Heart right ventricle (tissue), 16 donors: ENCODE measurements around the gene RASA4B. TPM values are rescaled to one million over a fixed set of nuclear protein-coding genes. Genes with fewer than 3 reads are reported as not detected.
"Not testable (repeated sequence)": the region's sequence is repeated elsewhere in the genome, so short reads cannot be mapped to it uniquely, and the experiment has no call there.

Experiments used
- ATAC-seq, 8 donors: fragments of 200-7000 bp; cut with Tn5 transposase; one replicate each; pipeline ENCODE4 v1.9.1; 2020; ENCODE audit warnings: mild to moderate bottlenecking in 8 of 8, moderate library complexity in 8 of 8, moderate number of reproducible peaks in 1 of 8
- DNase-seq, 2 donors: peaks; one replicate each; pipeline ENCODE4 v3.0.0-alpha.2; 2020
- H3K27ac ChIP-seq, 10 donors: fragments of 200-600 bp; sonication (generic) in 2 of 10; one replicate each; pipeline versions ENCODE4 v1.5.0 to v1.8.0; 2020 to 2022; ENCODE audit warnings: mild to moderate bottlenecking in 3 of 10
- H3K27me3 ChIP-seq, 7 donors: fragments of 200-600 bp; one replicate each; pipeline ENCODE4 v1.8.0; 2021 to 2022; ENCODE audit warnings: mild to moderate bottlenecking in 2 of 7
- H3K36me3 ChIP-seq, 9 donors: fragments of 200-600 bp; sonication (generic) in 1 of 9; one replicate each; pipeline versions ENCODE4 v1.5.0 to v1.8.0; 2020 to 2022; ENCODE audit warnings: mild to moderate bottlenecking in 2 of 9
- H3K4me1 ChIP-seq, 9 donors: fragments of 200-600 bp; sonication (generic) in 1 of 9; one replicate each; pipeline versions ENCODE4 v1.5.0 to v1.8.0; 2020 to 2022; ENCODE audit warnings: mild to moderate bottlenecking in 4 of 9
- H3K4me3 ChIP-seq, 10 donors: fragments of 200-600 bp; sonication (generic) in 2 of 10; one replicate each; pipeline versions ENCODE4 v1.5.0 to v1.8.0; 2020 to 2022; ENCODE audit warnings: mild to moderate bottlenecking in 7 of 10, moderate library complexity in 2 of 10
- H3K9me3 ChIP-seq, 11 donors: fragments of 200-600 bp in 10 of 11; sonication (generic) in 2 of 11; one replicate each; pipeline versions ENCODE4 v1.5.0 to v1.8.0; 2013 to 2022; ENCODE audit warnings: mild to moderate bottlenecking in 2 of 11, control low read depth in 1 of 11, moderate library complexity in 1 of 11
- WGBS, 2 donors: extraction: QIAGEN DNeasy Blood & Tissue Kit; methylation state at CpG; one replicate each; pipeline ENCODE4 v1.1.7; 2013; ENCODE audit warnings: inconsistent platforms in 1 of 2; 5-methylcytosine and 5-hydroxymethylcytosine counted together
- intact Hi-C, 10 donors: fragments of 100-400 bp; cut with DNase I; formaldehyde crosslinking; loops; one replicate each; pipeline versions ENCODE4 v1.11.1 to v1.14.2; 2022
- polyA plus RNA-seq, 2 donors: library from polyadenylated mRNA; stranded (reverse); fragments of 200-250 nt; gene quantifications; one replicate each; pipeline ENCODE4 v1.2.3, GENCODE V29; 2013
- total RNA-seq, 10 donors: library from RNA; stranded (reverse); fragmentation: NEBNext Ultra II Directional in 3 of 10; extraction: Animal tissue kit (Norgen Biotek cat#: 25700) in 3 of 10; gene quantifications; one replicate each; pipeline versions ENCODE4 v1.2.1 to v1.2.4, GENCODE V29; 2021 to 2023
- TF ChIP-seq, protein P1 (sequence below), 9 donors: fragments of 200-600 bp; sonication (generic) in 2 of 9; IDR thresholded peaks; one replicate each; pipeline versions ENCODE4 v1.5.0 to v1.8.0; 2021 to 2022; ENCODE audit warnings: antibody characterized with exemption in 9 of 9, mild to moderate bottlenecking in 5 of 9, moderate library complexity in 1 of 9
- donor health status: Arrhythmogenic right ventricular cardiomyopathy.
- donor health status: ischemic (EF 13 %, LVEDD 7.1; RV severe dilation, severe dysfunction).
- donor health status: healthy with polysubstance abuse.
- donor health status: DM: no; HTN: yes; CAD: no.
- donor health status: DM: no; HTN: no; CAD: no.
- donor health status: ischemic (EF 25% LVEDD 6.9; RV normal size, moderate dysfunction).
- donor health status: ischemic (EF 25% LVEDD 5.7; RV mildly dilated, moderate dysfunction).
- donor health status: healthy.
- donor health status: DM: yes; HTN: yes; CAD: no.
- donor health status: Ischemic cardiomyopathy.
- donor health status: ischemic (EF 35%, LVEDD 5.7; RV mildly dilated, moderate dysfunction).
- donor health status: nonischemic (EF 11% LVEDD 7.7; RV severe dilation, severe dysfunction).
- donor health status: DM: yes; HTN: yes; CAD: no.
- donor health status: PGD.
- donor health status: ischemic (EF 29% LVEDD 5.4; RV normal size, mild dysfunction).
- donor health status: nonischemic (EF 23%, LVEDD 6.1; RV moderate dilation, normal function).

Gene RASA4B
- total and polyA plus RNA-seq, 12 donors = 1.3 to 23.9 (median 4.2) TPM

DNA sequence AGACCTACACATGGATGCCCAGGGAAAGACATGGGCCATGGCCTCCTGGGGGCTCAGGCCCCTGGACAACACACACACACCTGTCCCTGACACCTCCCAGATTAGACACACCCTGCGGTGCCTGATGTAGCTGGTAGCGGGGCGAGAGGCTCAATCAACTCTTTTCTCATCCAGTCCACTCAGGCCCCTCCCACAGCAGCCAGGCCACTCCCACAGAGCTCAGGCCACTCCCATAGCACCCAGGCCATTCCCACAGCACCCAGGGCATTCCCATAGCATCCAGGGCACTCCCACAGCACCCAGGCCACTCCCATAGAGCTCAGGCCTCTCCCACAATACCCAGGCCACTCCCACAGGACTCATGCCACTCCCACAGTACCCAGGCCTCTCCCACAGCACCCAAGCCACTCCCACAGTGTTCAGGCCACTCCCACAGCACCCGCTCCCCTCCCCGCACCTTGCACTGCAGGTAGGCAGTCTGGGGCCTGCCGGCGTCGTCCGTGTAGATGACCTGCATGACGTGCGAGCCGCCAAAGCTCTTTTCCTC lies 27.0 kb downstream of the RASA4B start:
- ATAC-seq (peak in 7 of 8 donors; percentile 7 to 65 (median 33)), DNase-seq (peak; percentile 5 to 39)
- H3K27ac ChIP-seq, H3K4me1 ChIP-seq, H3K36me3 ChIP-seq, H3K4me3 ChIP-seq, intact Hi-C loops, H3K27me3 ChIP-seq, H3K9me3 ChIP-seq: not testable (repeated sequence)
- 81 to 95% methylated on average over 2 to 3 of the region's 12 CpGs for WGBS, 2 donors

DNA sequence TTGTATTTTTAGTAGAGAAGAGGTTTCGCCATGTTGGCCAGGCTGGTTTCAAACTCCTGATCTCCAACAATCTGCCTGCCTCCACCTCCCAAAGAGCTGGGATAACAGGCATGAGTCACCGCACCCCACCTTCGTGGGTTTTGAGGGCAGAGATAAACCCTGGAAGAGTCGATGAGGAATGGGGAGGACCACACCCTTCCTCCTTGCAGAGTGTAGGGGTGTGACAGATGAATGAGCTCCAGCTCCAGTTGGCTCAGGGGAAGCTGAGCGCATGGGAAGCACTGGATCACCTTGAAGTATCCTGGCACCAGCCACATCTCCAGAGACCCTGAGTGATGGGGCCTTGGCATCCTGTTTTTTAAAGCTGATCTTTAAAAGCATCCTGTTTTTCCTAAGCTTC lies 33.3 kb downstream of the RASA4B start:
- H3K4me3 ChIP-seq, H3K4me1 ChIP-seq, H3K27ac ChIP-seq, intact Hi-C loops, H3K36me3 ChIP-seq, H3K9me3 ChIP-seq, H3K27me3 ChIP-seq, ATAC-seq, DNase-seq: not testable (repeated sequence)
- no CpG with 5 or more reads among the region's 5 CpGs for WGBS, 2 donors

DNA sequence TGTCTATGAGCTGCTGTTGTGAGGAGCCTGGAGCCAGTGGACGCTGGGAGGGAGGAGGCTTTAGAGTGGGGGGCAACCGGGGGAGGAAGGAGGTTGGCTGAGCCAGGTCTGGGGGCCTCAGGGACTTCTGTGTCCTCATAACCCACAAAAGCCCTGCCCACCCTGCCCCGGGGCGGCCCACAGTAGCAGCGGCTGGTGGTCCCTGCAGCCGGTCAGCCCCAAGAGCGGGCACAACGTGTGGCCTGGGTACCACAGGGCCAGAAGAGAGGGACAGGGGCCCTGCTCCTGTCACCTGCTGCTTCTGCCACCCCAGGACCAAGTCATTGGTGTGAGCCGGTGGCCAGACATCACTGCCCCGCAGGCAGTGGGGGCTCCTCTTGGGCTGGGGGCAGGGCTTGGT lies 35.6 kb downstream of the RASA4B start:
- H3K4me3 ChIP-seq, H3K27ac ChIP-seq, H3K27me3 ChIP-seq, intact Hi-C loops, ATAC-seq, H3K36me3 ChIP-seq, H3K9me3 ChIP-seq, DNase-seq, H3K4me1 ChIP-seq: not testable (repeated sequence)
- no CpG with 5 or more reads among the region's 10 CpGs for WGBS, 2 donors

DNA sequence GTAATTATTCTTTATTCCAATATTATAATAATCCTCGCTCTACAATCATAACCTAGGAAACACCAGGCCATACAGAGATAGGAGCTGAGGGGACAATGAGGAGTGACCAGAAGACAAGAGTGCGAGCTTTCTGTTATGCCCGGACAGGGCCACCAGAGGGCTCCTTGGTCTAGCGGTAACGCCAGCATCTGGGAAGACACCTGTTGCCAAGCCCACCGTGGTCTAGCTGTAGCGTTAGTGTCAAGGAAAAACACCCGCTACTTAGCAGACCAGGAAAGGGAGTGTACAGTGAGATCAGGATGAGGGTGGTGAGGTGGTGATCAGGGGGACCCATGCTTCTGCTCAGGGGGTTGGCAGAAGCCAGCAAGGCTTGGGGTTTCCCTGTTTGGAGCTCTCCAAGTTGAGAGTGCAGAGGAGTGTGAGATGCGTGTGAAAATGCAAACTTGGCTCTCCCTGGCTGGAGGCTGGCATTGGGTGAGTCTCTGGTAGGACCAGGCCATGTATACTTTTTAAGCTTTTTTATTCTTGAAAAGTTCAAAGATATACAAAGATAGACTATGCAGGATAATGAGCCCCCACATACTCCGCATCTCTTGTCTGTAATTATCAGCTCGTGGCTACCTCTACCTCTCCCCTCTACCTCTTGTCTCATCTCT lies 37.5 kb downstream of the RASA4B start:
- DNase-seq (peak; percentile 19 to 23), ATAC-seq (peak in 2 of 8 donors; percentile 28 to 63)
- intact Hi-C loops, H3K27ac ChIP-seq, H3K36me3 ChIP-seq, H3K4me1 ChIP-seq, H3K9me3 ChIP-seq, H3K4me3 ChIP-seq, H3K27me3 ChIP-seq: not testable (repeated sequence)
- TF ChIP-seq, protein P1, sequence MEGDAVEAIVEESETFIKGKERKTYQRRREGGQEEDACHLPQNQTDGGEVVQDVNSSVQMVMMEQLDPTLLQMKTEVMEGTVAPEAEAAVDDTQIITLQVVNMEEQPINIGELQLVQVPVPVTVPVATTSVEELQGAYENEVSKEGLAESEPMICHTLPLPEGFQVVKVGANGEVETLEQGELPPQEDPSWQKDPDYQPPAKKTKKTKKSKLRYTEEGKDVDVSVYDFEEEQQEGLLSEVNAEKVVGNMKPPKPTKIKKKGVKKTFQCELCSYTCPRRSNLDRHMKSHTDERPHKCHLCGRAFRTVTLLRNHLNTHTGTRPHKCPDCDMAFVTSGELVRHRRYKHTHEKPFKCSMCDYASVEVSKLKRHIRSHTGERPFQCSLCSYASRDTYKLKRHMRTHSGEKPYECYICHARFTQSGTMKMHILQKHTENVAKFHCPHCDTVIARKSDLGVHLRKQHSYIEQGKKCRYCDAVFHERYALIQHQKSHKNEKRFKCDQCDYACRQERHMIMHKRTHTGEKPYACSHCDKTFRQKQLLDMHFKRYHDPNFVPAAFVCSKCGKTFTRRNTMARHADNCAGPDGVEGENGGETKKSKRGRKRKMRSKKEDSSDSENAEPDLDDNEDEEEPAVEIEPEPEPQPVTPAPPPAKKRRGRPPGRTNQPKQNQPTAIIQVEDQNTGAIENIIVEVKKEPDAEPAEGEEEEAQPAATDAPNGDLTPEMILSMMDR (IDR thresholded peaks at IDR 0.05) = peak in 6 of 9 donors; percentile 10 to 57 (median 46)
- WGBS, 2 donors = 4 to 5% methylated on average over 6 to 8 of the region's 11 CpGs

DNA sequence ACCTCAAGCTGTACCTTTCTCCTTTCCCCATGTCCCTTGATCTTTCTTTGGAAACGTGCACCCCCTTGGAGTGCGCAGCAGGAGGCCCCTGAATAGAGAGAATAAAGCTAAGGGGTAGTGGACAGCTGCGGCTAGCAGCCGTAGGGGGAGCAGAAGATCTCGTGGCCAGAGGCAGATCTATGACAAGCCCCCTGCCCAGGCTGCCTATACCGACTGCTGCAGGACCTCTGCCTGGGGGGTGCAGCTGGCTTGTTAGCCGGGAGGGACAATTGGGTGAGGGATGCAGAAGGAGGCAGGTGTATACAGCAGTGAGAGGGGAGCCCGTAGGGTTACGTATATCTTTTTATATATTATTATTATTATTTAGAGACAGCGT lies 38.4 kb downstream of the RASA4B start:
- H3K36me3 ChIP-seq, DNase-seq, intact Hi-C loops, H3K9me3 ChIP-seq, H3K4me1 ChIP-seq, H3K27me3 ChIP-seq: not testable (repeated sequence)
- Histone ChIP-seq H3K27ac (peak overlapping the region in 1 of 10 donors; percentile 39), H3K4me3 (peak overlapping the region in 1 of 10 donors; percentile 60)
- ATAC-seq = peak in 3 of 8 donors; percentile 3 to 39 (median 36)
- WGBS, 2 donors = 0% methylated on average over 2 of the region's 10 CpGs

DNA sequence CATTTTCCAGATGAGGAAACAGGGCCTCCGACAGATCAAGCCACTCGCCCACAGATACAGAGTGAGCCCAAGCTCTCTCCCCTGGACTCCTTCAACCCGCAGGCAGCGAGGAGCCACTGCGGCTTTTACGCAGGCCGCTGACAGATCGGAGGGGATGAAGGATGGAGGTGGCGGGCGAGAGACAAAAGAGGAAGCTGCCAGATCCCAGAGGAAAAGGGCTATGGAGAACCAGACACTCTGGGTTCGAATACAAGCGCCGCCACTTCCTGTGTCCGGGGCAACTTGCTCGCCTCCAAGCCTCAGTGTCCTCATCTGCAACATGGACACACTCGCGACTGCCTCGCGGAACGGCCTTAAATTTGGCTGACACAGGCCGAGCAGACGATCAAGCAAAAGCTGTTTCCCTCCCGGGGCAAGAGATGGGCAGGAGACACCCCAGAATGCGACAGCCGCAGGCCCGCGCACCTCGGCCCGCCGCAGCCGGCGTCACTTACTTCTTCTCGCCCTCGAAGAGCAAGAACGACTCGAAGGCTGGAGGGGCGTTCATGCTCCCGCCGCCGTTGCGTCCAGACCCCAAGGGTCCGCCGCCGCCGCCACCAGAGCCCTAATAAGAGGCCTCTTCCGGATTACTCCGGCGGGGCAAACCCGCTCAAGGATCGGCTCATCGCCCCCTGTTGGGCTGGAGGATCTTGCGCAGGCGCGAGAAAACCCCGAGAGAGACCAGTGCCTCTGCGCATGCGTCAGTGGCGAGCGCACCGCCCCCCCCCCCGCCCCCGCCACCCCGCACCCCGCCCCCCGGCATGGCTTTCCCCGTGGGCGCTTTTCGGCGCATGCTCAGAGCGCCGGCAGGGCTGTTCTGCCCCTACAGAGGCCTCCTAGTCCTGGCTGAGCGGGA lies 39.0 kb downstream of the RASA4B start, which contains the start of gene POLR2J:
POLR2J (minus strand) TSS at position 609 of the 895 bp plus-strand sequence; CDS start at position 547, 62 bp downstream.
- DNase-seq (peak; percentile 88 to 91), ATAC-seq (peak; percentile 93 to 97 (median 96))
- WGBS, 2 donors = 0 to 1% methylated on average over 38 to 51 of the region's 72 CpGs
- peak within 1 kb of the TSS in 9 of 10 donors; percentile 30 to 60 (median 55) for H3K4me3 ChIP-seq
- H3K4me1 ChIP-seq, H3K9me3 ChIP-seq, intact Hi-C loops, H3K27me3 ChIP-seq: not testable (repeated sequence)
- H3K36me3 ChIP-seq = peaks cover 0 to 10% (median 0%) of the 10 kb centered on the region in 9 donors
- H3K27ac ChIP-seq = peak within 1 kb of the TSS in 3 of 10 donors; percentile 39 to 56 (median 50)
- TF ChIP-seq, protein P1 (IDR thresholded peaks at IDR 0.05) = peak; percentile 21 to 77 (median 51)

DNA sequence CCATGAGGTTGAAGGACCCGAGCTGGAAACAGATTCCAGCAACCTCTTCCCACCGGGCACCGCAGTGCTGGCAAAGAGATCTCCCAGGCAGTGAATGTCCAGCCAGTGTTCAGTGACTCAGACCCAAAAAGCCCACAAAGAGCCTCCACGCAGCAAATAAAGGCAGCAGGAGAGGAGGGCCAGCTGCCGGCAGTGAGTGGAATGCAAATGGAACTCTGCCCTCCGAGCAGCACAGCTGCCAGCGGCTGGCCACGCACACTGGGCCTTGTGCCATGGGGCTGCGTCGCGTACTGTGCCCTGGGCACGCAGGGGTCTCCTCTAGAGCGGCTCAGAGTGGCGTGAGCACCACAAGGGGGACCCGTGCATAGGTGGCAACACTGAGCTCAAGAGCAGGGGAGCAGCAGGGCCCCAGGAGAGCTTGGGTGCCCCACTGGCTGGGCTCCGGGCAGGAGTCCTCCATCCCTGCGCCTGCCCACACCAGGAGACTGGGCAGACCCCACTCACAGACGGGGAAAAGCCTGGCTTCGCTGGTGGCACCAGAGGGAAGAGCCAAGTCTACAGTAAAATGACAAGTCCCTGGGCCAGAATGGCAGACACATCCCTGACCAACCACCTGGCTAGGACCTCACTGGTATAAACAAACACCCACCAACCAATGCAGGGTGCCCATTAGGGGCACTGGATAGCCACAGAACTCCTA lies 42.7 kb downstream of the RASA4B start:
- intact Hi-C loops, H3K4me3 ChIP-seq, H3K27ac ChIP-seq, H3K9me3 ChIP-seq, ATAC-seq, H3K27me3 ChIP-seq, DNase-seq, H3K4me1 ChIP-seq: not testable (repeated sequence)
- 67 to 74% methylated on average over 8 to 9 of the region's 19 CpGs for WGBS, 2 donors
- peaks cover 0 to 41% (median 0%) of the 10 kb centered on the region in 9 donors for H3K36me3 ChIP-seq

DNA sequence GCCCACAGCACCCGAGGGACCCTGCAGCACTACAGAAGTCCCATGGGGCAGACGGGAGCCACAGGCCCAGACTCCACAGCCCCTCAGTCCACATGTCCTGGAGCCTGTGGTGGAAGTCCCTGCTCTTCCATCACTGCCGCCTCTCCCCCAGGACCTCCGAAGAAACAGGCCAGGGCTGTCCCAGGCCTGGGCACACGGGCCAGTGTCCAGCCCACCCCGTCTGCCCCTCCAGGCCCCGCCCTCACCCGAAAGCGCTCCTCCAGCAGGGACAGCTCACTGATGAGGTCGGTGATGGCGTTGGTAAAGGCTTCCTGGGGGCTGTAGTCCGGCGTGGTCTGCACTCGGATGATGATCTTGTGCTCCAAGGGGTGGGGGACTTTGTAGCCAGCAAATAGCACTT lies 43.5 kb downstream of the RASA4B start:
- H3K27ac ChIP-seq, H3K9me3 ChIP-seq, ATAC-seq, H3K4me1 ChIP-seq, H3K27me3 ChIP-seq, intact Hi-C loops, H3K4me3 ChIP-seq: not testable (repeated sequence)
- peak in 1 of 2 donors; percentile 5 for DNase-seq
- 81 to 89% methylated on average over 9 of the region's 14 CpGs for WGBS, 2 donors
- H3K36me3 ChIP-seq = peaks cover 0 to 47% (median 0%) of the 10 kb centered on the region in 9 donors
